Body of pancreas (tissue), 4 donors: ENCODE measurements around the gene RAB40C.

Source experiments
- POLR2A ChIP-seq, 3 donors: fragments of 450-650 bp; IDR thresholded peaks; one replicate each; pipeline ENCODE4 v1.6.1; 2016; ENCODE audit warnings: antibody characterized with exemption in 3 of 3, mild to moderate bottlenecking in 2 of 3
- TF ChIP-seq, protein P1 (sequence below), 7 experiments: fragments of 450-650 bp in 4 of 7; fragments of 200-600 bp in 3 of 7; sonication (generic) in 3 of 7; IDR thresholded peaks; one replicate each; pipeline ENCODE4 v1.5.1; 2016 to 2019; ENCODE audit warnings: antibody characterized with exemption in 7 of 7

DNA sequence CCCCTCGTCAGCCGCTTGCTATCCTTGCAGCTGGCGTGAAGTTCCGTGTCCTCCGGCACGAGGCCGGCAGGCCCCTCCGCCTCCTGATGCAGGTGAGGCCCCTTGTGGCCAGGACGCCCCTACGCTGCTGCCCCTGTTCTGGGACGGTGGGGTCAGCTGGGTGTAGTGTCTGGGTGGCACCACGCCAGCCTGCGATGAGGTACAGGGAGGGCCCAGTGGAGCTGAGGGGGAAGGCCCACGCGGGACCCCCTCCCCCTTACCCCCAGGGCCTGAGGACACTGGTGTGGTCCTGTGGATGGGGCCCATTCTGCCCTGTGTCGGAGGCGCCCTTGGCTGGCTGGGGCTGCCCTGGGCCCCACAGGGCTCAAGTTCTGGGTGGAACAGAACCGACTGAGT lies 7.7 kb upstream of the RAB40C start:
- TF ChIP-seq, protein P1, sequence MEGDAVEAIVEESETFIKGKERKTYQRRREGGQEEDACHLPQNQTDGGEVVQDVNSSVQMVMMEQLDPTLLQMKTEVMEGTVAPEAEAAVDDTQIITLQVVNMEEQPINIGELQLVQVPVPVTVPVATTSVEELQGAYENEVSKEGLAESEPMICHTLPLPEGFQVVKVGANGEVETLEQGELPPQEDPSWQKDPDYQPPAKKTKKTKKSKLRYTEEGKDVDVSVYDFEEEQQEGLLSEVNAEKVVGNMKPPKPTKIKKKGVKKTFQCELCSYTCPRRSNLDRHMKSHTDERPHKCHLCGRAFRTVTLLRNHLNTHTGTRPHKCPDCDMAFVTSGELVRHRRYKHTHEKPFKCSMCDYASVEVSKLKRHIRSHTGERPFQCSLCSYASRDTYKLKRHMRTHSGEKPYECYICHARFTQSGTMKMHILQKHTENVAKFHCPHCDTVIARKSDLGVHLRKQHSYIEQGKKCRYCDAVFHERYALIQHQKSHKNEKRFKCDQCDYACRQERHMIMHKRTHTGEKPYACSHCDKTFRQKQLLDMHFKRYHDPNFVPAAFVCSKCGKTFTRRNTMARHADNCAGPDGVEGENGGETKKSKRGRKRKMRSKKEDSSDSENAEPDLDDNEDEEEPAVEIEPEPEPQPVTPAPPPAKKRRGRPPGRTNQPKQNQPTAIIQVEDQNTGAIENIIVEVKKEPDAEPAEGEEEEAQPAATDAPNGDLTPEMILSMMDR (IDR thresholded peaks at IDR 0.05): no peak
- no peak for TF ChIP-seq POLR2A (IDR thresholded peaks at IDR 0.05)
